MM.1S (cell line): ENCODE results near the gene AK6.

Experiments
- CTCF ChIP-seq: fragments of 300-600 bp; sonication (generic); IDR thresholded peaks from 2 replicates; pipeline ENCODE4 v1.5.1; 2016; ENCODE audit warnings: antibody characterized with exemption, low read length, mixed read lengths
- EZH2 ChIP-seq: fragments of 300-600 bp; sonication (generic); optimal IDR thresholded peaks from 2 replicates; pipeline ENCODE3; 2017; ENCODE audit warnings: low read depth, mild to moderate bottlenecking, antibody characterized with exemption, low read length, mixed read lengths

GRCh38 chr5:69305512-69305911 is 63.8 kb downstream of the AK6 start:
- TF ChIP-seq CTCF (no peak), EZH2 (no peak)
